Germinal center (tissue), 1 donor: ENCODE results near the gene ESYT2.
A peak's percentile ranks its signal among the peaks of the same experiment; 100 is the strongest.
"Not testable (repeated sequence)": the region's sequence is repeated elsewhere in the genome, so short reads cannot be mapped to it uniquely, and the experiment has no call there.

Experiments
- DNase-seq: peaks from one replicate; pipeline ENCODE4 v3.0.0; 2012; ENCODE audit warnings: mixed read lengths, low spot score

ESYT2 gene

GRCh38 chr7:158724658-158725505 is 104.4 kb downstream of the ESYT2 start:
- DNase-seq = no peak

- DNase-seq = no peak
Observed at GRCh38 chr7:158723714-158724385, 105.5 kb downstream of the ESYT2 start.

- DNase-seq = no peak
Observed at GRCh38 chr7:158723266-158723665, 106.0 kb downstream of the ESYT2 start.

GRCh38 chr7:158722574-158723237 is 106.6 kb downstream of the ESYT2 start:
- DNase-seq = no peak

- DNase-seq = no peak
Observed at GRCh38 chr7:158720112-158720511, 109.2 kb downstream of the ESYT2 start.

DNA sequence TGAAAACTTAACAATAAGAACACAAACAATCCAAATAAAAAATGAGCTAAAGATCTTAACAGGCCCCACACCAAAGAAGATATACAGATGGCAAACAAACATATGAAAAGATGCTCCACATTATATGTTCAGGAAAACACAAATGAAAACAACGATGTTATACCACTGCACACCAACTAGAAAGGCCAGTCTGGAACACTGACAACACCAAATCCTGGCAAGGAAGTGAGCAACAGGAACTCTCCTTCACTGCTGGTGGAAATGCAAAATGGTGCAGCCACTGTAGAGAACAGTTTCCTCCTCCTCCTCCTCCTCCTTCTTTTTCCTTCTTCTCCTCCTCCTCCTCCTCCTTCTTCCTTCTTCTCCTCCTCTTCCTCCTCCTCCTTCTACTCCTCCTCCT is 112.5 kb downstream of the ESYT2 start:
- no peak for DNase-seq

DNA sequence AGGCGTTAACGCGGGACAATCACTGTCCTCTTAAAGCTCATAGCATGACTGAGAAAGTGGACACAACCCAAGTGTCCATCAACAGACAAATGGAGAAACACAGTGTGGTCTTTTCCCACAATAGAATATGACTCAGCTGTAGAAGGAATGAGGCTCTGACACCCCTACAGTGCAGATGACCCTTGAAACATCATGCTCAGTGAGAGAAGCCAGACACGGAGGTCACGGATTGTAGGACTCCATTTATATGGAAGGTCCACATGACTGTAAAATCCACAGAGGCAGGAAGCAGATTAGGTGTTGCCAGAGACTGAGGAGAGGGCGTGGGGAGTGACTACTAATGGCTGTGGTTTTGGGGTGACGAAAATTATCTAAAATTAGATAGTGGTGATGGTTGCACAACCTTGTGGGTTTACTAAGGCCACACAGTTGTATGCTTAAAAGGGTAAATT is 118.6 kb downstream of the ESYT2 start:
- DNase-seq = no peak

GRCh38 chr7:158707610-158708009 is 121.7 kb downstream of the ESYT2 start:
- no peak for DNase-seq

DNA sequence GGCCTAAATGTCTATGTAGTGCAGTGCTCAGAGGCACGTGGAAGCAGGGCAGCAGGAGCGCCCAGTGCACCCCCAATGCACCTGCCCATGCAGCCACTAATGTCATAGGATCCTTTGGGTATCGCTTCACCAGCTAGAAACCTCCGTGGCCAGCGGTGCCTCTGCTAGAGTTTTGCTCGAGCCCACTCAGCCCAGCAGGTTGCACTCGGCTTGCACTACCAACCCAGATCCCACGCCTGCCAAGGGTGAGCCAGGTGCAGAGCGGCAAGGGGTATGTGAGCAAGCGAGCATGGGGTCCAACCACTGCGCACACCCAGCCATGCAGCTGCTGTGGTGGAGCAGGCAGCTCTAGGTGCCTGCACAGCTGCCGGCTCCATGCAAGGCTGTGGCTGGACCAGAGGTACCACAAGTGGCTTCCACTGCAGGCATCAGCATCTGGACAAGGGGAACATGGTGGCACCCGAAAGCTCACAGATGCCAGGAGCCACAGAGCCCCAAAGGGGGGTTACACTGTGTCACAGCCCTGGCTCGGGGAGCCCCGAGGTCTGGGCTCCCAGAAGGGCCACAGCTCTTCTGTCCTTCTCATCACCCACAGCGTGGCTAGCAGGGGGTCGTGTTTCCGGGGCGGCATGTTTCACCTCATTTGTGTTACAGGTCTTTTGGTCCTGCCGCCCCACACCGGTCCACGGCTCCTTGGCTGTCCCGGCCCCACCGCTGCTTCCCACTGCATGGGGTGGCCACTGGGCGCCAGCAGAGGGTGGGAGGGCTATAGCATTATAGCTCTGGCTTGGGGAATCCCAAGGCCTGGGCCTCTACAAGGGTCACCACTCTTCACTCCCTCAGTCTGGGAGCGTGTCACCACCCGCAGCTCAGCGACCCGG is 122.4 kb downstream of the ESYT2 start:
- DNase-seq = no peak

DNA sequence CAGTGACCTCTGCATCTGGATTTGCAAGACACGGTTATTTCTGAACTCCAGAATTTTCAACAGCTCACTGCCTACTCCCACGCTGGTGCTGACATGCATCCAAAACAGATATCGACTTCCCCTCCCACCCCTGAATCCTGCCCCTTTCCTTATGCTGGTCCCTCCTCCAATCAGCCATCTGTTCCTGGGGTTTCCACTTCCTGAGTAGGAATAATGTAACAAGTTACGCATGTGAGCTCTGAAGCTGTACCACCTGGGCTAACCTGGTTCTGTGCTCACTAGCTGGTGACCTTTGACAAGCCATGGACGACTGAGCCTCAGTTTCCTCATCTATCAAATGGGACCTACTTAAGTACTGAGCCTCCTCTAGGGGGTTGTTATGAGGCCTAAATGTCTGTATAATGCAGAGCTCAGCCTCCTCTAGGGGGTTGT is 123.0 kb downstream of the ESYT2 start:
- DNase-seq = no peak

DNA sequence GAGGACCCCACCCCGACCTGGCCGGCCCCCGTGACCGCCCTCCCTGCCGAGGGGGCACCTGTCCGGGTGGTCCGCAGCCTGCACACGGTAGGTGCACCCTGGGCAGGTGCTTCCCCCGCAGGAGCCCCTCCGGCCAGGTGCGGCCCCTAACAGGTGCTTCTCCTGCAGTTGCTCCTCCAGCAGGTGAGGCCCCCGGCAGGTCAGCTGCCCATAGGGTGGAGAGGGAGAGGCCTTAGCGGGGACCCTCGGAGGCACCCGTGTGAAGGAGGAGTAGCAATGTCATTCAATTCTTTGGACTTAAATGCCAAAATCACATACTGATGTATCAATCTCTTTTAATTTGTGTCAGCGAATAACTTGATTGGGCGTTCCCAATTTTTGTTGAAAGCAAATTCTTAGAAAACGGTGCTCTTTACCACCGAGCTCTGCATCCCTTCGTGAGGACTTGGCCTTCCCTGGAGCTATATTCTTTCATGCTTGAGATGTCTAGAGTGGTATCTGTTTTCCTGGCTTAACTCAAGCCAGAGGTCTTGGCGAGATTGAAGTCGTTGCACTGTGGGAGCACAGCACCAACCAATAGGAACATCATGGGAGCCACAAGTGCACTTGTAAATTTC is 124.0 kb downstream of the ESYT2 start:
- no peak for DNase-seq

DNA sequence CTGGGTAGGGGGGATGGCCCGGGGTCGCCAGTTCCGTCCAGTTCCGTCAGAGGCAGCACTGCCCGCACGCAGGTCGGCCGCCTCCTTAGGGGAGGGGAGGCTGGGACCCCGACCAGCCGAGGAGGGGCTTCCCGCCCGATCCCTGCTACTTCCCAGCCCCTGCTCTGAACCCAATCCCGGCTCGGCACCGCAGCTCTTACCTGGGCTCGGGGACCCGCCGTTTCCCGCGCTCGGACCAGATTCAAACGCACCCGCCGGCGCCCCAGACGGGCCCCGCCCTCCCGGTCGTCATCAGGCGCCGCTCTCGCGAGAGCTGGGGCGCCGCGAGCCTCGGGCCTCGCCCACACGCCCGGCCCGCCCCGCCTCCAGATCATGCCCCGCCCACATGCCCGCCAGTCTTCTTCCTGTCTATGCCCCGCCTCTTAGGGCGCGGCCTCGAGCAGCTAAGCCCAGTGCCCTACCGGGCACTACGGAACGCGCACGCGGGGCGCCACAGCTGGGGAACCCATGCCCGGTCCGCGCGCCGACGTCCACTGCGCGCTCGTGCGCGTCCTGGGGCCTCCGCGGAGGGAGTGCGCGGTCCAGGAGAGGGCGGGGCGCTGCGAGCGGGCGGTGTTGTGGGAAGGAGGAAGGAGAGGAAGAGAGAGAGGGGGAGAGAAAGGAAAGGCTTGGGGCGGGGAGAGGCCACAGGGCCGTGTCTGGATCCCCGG is 124.6 kb downstream of the ESYT2 start, which contains the start of gene NCAPG2:
TSS of gene NCAPG2 (minus strand) at position 281 of the 710 bp plus-strand sequence. CDS start 2,905 bp downstream, outside the sequence.
- peak; percentile 97 for DNase-seq

- not testable (repeated sequence) for DNase-seq
Observed at GRCh38 chr7:158703679-158704523, 125.4 kb downstream of the ESYT2 start.

DNA sequence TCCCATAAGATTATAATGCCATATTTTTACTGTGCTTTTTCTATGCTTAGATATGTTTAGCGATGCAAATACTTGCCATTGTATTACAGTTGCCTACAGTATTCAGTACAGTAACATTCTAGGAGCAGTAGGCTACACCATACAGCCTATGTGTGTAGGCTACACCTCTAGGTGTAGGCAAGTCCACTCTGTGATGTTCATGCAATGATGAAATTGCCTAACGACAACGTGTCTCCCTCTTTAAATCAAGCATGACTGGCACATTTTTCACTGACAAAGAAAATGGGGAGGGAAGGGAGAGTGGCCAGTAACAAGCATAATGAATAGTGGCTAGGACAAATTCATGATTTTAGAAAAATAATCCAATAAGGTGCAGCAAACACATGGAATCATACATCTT is 126.4 kb downstream of the ESYT2 start:
- DNase-seq = no peak

DNA sequence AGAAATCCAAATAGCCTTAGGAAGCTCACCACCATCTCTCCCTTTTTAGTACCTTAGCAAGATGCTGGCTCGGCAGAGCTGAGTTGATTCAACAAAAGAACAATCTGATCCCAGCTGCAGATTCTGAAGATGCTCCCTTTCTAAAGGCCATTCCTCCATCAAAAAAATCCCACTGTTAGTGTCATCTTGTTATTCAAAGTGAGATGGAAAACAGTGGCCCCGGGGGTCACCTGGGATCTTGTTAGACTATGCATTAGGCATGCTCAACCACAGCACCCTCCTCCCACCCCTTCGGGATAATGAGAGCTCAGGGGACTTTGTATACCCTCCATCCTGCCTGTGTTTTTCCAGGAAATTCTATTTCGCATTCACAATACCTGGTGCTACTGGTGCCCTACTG is 127.1 kb downstream of the ESYT2 start:
- no peak for DNase-seq

DNA sequence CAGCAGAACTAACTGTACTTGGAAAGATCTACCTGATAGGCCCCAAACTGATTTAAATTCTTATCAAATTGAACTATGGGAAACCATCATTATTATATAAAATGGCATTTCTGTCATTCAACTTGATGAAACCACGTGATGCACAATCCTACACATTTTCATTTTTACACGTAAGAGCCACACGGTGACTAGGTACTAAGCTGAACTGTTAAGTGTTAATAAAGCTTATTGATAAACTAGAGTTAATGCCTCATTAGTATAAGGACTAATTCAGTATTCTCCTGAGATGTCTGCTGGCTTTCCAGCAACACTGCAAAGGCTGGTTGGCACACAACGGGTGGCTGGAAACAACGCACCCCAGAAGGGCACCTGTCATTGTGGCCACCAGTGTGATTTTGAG is 129.3 kb downstream of the ESYT2 start:
- DNase-seq = no peak

DNA sequence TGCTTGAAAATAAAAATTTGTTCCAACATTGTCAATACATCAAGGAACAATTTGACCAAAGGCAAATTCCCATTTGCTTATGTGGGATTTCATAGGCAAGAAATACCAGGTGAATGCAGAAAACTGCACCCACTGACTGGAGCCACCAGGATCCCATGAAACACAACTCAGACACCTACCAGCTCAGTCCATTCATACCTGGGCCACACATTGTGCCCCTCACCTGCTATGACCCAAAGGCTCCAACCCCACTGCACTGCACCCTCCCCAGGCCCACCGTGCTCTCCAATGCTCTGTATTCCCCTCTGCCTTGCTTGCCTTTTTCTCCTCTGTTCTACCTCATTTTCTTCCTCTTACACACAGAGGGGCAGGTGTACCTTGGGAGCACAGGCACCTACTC is 130.0 kb downstream of the ESYT2 start:
- DNase-seq = no peak

DNA sequence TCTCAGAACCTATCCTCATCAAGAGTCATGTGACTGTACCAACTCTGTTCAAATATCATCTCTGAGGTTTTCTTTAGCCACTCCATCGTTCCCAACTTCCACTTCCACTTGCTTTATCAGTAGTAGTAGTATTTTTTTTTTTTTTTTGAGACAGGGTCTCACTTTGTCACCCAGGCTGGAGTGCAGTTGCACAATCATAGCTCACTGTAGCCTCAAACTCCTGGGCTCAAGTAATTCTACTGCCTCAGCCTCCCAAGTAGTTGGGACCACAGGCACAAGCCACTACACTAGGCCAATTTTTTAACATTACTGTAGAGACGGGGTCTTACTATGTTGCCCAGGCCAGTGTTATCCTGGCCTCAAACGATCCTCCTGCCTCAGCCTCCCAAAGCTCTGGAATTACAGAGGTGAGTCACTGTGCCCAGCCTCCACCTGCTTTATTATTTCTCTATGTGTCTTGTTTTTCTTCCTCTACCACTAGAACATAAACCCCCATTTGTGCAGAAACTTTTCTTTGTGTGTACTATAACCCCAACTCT is 130.6 kb downstream of the ESYT2 start:
- DNase-seq = no peak

DNA sequence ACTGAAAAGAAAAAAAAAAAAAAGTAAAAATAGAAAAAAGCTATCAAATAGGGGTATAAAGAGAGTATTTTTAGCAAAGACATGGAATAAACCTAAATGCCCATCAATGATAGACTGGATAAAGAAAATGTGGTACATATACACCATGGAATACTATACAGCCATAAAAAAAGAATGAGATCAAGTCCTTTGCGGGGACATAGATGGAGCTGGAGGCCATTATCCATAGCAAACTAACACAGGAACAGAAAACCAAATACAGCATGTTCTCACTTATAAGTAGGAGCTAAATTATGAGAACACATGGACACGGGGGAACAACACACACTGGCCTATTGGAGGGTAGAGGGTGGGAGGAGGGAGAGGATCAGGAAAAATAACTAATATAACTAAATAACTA is 131.7 kb downstream of the ESYT2 start:
- not testable (repeated sequence) for DNase-seq
